ENCODE measurements around the gene GPC3. TPM values are rescaled to one million over a fixed set of nuclear protein-coding genes. Genes with fewer than 3 reads are reported as not detected.
"Not testable (repeated sequence)": the region's sequence is repeated elsewhere in the genome, so short reads cannot be mapped to it uniquely, and the experiment has no call there.

Gene GPC3
- polyA plus RNA-seq, 5 donors = 394 to 493 (median 469) TPM

GRCh38 chrX:133781174-133781573 is 204.2 kb downstream of the GPC3 start:
- DNase-seq = no peak

GRCh38 chrX:133776072-133776471 is 209.3 kb downstream of the GPC3 start:
- DNase-seq = no peak

GRCh38 chrX:133774807-133775206 is 210.6 kb downstream of the GPC3 start:
- no peak for DNase-seq

DNA sequence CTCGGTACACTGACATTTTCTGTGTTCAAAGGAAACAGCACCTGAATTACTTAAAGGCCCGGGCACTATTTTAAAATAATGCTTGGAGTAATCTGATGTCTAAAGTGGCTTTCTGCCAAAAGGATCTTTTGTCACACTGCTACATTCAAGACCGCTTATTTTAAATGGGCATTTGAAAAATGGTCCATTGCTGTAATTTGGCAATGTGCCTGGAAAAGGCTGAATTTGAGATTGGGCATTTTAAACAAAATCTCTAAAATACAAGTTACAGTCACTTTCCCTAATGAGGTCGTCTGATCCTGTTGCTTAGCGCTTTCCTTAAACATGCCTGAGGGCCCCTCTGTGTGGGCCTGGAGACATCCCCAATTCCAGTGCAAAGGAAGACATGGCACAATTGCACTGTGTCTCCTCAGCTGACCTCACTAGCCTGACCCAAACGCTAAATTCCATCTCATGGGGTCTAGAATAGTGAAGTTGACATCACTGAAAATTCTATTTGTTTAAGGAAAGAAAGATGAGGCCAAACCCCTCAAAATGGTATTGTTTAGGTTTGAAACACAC is 214.2 kb downstream of the GPC3 start:
- peak in 1 of 2 donors; percentile 14 for DNase-seq

DNA sequence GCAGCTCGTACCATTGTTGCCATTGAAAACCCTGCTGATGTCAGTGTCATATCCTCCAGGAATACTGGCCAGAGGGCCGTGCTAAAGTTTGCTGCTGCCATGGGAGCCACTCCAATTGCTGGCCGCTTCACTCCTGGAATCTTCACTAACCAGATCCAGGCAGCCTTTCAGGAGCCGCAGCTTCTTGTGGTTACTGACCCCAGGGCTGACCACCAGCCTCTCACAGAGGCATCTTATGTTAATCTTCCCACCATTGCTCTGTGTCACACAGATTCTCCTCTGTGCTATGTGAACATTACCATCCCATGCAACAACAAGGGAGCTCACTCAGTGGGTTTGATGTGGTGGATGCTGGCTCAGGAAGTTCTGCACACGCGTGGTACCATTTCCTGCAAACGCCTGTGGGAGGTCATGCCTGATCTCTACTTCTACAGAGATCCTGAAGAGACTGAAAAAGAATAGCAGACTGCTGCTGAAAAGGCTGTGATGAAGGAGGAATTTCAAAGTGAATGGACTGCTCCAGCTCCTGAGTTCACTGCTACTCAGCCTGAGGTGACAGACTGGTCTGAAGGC is 222.3 kb downstream of the GPC3 start:
- not testable (repeated sequence) for DNase-seq

- no peak for DNase-seq
Observed at GRCh38 chrX:133754657-133755056, 230.7 kb downstream of the GPC3 start.

DNA sequence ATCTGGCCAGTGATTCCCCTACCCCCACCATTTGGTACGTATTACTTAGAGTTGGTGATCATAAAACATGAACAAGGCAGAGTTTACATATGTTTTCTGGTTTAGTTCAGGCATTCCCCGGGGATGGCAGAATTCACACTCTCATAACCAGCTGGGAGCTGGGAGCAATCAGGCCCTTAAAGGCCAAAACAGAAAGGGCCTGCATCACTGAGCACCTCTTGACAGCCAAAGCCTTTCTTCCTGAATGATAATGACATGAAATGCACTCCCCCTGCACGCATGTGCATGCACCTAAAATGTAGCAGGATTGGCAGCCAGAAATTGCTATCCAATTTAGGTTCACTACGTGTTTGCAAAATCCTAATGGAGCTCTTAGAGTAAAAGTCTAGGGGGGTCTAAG is 235.4 kb downstream of the GPC3 start:
- no peak for DNase-seq

GRCh38 chrX:133749370-133749769 is 236.0 kb downstream of the GPC3 start:
- DNase-seq = no peak

- DNase-seq = no peak
Observed at GRCh38 chrX:133747196-133747595, 238.2 kb downstream of the GPC3 start.

GRCh38 chrX:133746593-133746992 is 238.8 kb downstream of the GPC3 start:
- no peak for DNase-seq

GRCh38 chrX:133745349-133745748 is 240.0 kb downstream of the GPC3 start:
- no peak for DNase-seq

- no peak for DNase-seq
Observed at GRCh38 chrX:133742602-133743305, 242.6 kb downstream of the GPC3 start.

DNA sequence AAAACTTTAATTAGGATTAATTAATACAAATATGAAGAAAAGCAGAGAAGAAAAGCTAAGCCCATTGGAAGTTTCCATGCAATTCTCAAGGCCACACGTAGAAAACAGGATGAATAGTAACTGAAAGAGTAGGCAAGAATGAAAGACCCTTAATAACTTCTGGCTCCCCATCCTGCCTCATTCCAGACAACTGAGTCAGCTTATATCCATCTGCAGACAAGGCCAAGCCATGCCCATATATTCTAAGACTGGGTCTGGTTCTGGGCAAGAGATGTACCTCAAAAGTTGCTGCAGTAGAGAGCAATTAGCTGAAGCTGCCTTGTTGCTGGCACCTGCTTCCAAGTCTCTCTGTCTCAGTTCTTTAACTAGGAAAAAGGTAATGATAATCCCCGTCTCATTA is 244.1 kb downstream of the GPC3 start:
- DNase-seq = no peak

DNA sequence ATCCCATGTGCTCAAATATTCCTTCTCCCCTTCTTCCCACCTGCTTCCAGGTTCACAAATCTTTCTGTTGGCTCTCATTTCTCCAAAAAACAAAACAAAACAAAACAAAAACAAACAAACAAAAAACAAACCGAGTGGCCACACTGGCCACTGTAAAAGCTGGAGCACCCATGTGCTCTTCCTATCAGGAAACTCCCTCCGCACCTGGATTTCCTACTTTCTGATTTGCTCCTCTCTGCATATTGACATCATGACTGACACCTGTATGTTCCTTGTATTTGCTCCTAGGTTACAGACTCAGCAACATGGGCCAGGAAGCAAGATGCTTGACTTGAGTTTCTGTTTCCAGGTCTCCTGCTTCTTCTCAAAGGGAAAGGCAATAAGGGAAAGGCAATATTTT is 258.8 kb downstream of the GPC3 start:
- DNase-seq = no peak

- no peak for DNase-seq
Observed at GRCh38 chrX:133726211-133726630, 259.2 kb downstream of the GPC3 start.

DNA sequence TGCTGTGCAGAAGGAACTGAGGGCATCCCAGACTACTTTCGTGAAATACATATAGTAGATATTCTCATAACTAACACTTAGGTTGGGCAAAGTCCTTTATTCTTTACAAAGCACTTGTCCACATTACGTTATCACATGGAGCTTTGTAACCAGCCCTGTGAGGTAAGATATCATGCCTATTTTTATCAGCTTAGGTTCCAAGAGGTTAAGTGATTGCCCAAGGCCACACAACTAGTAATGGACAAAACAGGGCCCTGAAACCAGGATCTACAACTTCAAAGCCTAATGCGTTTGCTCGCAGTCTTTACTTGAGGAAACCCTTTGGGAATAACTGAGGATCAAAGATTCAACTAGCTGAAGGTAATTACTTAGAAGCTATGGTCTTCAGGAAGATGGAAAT is 261.5 kb downstream of the GPC3 start:
- DNase-seq = no peak

DNA sequence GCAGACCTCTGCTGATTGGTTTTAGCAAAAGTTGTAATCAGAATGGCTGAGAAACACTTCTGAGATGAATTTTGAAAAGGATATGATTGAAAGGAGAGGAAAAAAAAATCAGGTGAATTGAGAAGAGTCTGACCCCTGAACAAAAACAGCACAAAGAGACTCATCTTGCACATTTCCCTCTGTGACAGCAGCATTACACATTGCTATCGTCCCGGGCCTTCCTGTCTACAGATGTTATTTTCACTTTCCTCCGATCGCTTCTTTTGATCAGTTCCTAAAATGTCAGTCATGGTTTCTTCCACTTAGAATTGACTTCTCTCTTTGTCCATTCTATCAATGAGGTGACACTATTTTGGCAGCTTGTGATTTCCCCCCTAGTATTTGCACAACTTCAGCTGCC is 262.6 kb downstream of the GPC3 start:
- no peak for DNase-seq

GRCh38 chrX:133720269-133720668 is 265.1 kb downstream of the GPC3 start:
- DNase-seq = not testable (repeated sequence)

- DNase-seq = no peak
Observed at GRCh38 chrX:133715715-133716114, 269.7 kb downstream of the GPC3 start.

DNA sequence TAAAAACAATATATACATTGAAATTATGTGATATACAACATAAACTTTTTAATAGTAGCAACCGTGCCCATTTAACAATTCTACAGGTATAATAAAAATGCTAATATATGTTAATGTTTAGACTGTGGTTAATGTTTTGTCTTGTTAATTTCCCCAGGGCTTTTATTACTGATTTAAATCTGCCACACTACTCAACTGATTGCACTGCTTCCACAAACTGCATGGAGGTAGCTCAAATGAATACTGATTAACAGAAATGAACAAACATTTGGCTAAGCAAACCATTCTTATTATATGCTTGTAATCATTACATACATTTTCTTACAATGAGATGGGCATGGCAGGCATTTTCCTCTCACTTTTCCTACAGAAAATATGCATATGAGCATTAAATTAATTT is 275.9 kb downstream of the GPC3 start:
- no peak for DNase-seq

- DNase-seq = no peak
Observed at GRCh38 chrX:133706890-133707289, 278.5 kb downstream of the GPC3 start.

GRCh38 chrX:133702230-133702629 is 283.2 kb downstream of the GPC3 start:
- no peak for DNase-seq

- no peak for DNase-seq
Observed at GRCh38 chrX:133699023-133699728, 286.2 kb downstream of the GPC3 start.

All from right lung (tissue), 5 donors.